ENCODE measurements around the gene MED6. TPM values are rescaled to one million over a fixed set of nuclear protein-coding genes. Genes with fewer than 3 reads are reported as not detected.

Gene MED6
- total and polyA plus RNA-seq, 2 of the 13 experiments (the other 11 are each of a cell fraction or from before 2014, with no cell fraction given) = 44.8 to 47.8 TPM

DNA sequence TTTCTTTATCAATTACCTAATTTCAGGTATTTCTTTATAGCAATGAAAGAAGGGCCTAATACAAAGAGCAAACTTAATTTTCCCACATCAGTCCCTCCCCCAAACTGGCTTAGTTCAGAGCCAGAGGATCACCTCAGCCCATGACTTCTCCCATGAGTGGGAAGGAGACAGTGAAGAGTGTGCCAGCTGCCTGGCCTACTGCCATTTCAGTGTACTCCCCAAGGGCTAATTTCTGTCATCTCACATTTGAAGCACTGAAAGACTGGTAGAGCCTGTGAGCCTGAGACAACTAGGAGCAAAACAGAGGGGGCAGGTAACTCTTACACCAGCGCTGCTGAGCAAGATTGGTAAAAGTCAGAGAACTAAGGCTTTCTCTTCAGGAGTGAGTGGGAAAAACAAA is 36.6 kb downstream of the MED6 start:
- H3K79me2 ChIP-seq (ENCODE audit: insufficient read depth, low read length) = no peaks in the 10 kb centered on the region
- H3K4me1 ChIP-seq (ENCODE audit: insufficient read depth, low read length) = peaks cover 8% of the 10 kb centered on the region
- ChIA-PET CTCF (ENCODE audit: low intra/inter-chr PET ratio, low total read pairs) (no interaction called here), POLR2A (no interaction called here)
- H3K4me2 ChIP-seq (ENCODE audit: low read depth, low read length) = no peak overlapping the region
- H4K20me1 ChIP-seq (ENCODE audit: insufficient read depth, low read length) = no peaks in the 10 kb centered on the region; the same call in 1 of the 2 replicates
- peaks cover 6% of the 10 kb centered on the region in 2 experiments; a peak in 3 of 5 replicates for H3K36me3 ChIP-seq (replicated peaks in 1 of 2; ENCODE audit: control insufficient read depth in 1 of 2, insufficient read depth in 2 of 2, low read length in 2 of 2)
- intact Hi-C loops (cut with micrococcal nuclease; ENCODE audit: unreplicated experiment) = loop anchor here (10.0 kb wide), 1 partner anchor 469 kb away; no protein-coding TSS in a partner anchor
- FAIRE-seq (no peak), DNase-seq (ENCODE audit: low spot score) (no peak), ATAC-seq (no peak)
- TF ChIP-seq CENPX (CRISPR knock-in tag; IDR thresholded peaks at IDR 0.05) = no peak
- TF ChIP-seq SKI (IDR thresholded peaks at IDR 0.05; ENCODE audit: partially characterized antibody) = no peak
- TF ChIP-seq ZBTB1 (CRISPR knock-in tag; IDR thresholded peaks at IDR 0.05; ENCODE audit: borderline replicate concordance) = no peak
- TF ChIP-seq ZBTB42 (CRISPR knock-in tag; IDR thresholded peaks at IDR 0.05) = no peak
- no peak for TF ChIP-seq HHEX (CRISPR knock-in tag; IDR thresholded peaks at IDR 0.05)
- TF ChIP-seq CBFB (CRISPR knock-in tag; IDR thresholded peaks at IDR 0.05) = no peak
- no peak for TF ChIP-seq BRCA1 (CRISPR knock-in tag; IDR thresholded peaks at IDR 0.05)
- no peak overlapping the region for H3K9ac ChIP-seq (ENCODE audit: insufficient read depth, low read depth, low read length)
- H3K4me3 ChIP-seq (replicated peaks in 1 of 3; ENCODE audit: insufficient read depth in 1 of 3, low read depth in 2 of 3, low read length in 3 of 3) = no peak overlapping the region
- peak overlapping the region; percentile 19 for H3K27ac ChIP-seq (ENCODE audit: extremely low read length, insufficient read depth, low read length)
- in situ Hi-C loops (cut with HindIII; ENCODE audit: extremely low pct_ligation_motif_present, low pct_unique_long_range_greater_than_20kb) = loop anchor here (25.0 kb wide), 1 partner anchor 477 kb away; no protein-coding TSS in a partner anchor
- BruUV-seq (replicated peaks) = no TSS peak
- no peaks in the 10 kb centered on the region for H3K27me3 ChIP-seq (ENCODE audit: control insufficient read depth in 1 of 2, insufficient read depth in 2 of 2, low read length in 2 of 2)
- WGBS (ENCODE audit: low lambda C conversion rate) = 92% methylated on average over 1 of the region's 1 CpG
- H3K9me3 ChIP-seq (ENCODE audit: low read length) = peaks cover 16% of the 10 kb centered on the region
- H2AFZ ChIP-seq (ENCODE audit: low read length) = no peak overlapping the region

GRCh38 chr14:70563417-70563816 is 37.0 kb downstream of the MED6 start:
- H3K36me3 ChIP-seq (replicated peaks in 1 of 2; ENCODE audit: control insufficient read depth in 1 of 2, insufficient read depth in 2 of 2, low read length in 2 of 2) = peaks cover 6% of the 10 kb centered on the region in 2 experiments; a peak in 3 of 5 replicates
- DNase-seq (ENCODE audit: low spot score) (no peak), ATAC-seq (no peak), FAIRE-seq (no peak)
- no peaks in the 10 kb centered on the region for H3K79me2 ChIP-seq (ENCODE audit: insufficient read depth, low read length)
- POLR2A ChIA-PET = no interaction called here
- H3K9me3 ChIP-seq (ENCODE audit: low read length) = peaks cover 16% of the 10 kb centered on the region
- no peak overlapping the region for H3K9ac ChIP-seq (ENCODE audit: insufficient read depth, low read depth, low read length)
- in situ Hi-C loops (cut with HindIII; ENCODE audit: extremely low pct_ligation_motif_present, low pct_unique_long_range_greater_than_20kb) (loop anchor here (25.0 kb wide), 1 partner anchor 476 kb away; no protein-coding TSS in a partner anchor), intact Hi-C loops (cut with micrococcal nuclease; ENCODE audit: unreplicated experiment) (loop anchor here (10.0 kb wide), 1 partner anchor 469 kb away; no protein-coding TSS in a partner anchor)
- no peak overlapping the region for H3K4me2 ChIP-seq (ENCODE audit: low read depth, low read length)
- no peak overlapping the region for H3K4me3 ChIP-seq (replicated peaks in 1 of 3; ENCODE audit: insufficient read depth in 1 of 3, low read depth in 2 of 3, low read length in 3 of 3)
- no peaks in the 10 kb centered on the region for H3K27me3 ChIP-seq (ENCODE audit: control insufficient read depth in 1 of 2, insufficient read depth in 2 of 2, low read length in 2 of 2)
- BruUV-seq (replicated peaks) = no TSS peak
- WGBS (ENCODE audit: low lambda C conversion rate) = 88% methylated on average over 4 of the region's 4 CpGs
- H3K27ac ChIP-seq (ENCODE audit: extremely low read length, insufficient read depth, low read length) = no peak overlapping the region
- H3K4me1 ChIP-seq (ENCODE audit: insufficient read depth, low read length) = peaks cover 8% of the 10 kb centered on the region
- H2AFZ ChIP-seq (ENCODE audit: low read length) = no peak overlapping the region
- H4K20me1 ChIP-seq (ENCODE audit: insufficient read depth, low read length) = no peaks in the 10 kb centered on the region; the same call in 1 of the 2 replicates
- CTCF ChIA-PET (ENCODE audit: low intra/inter-chr PET ratio, low total read pairs) = no interaction called here
- no peak for TF ChIP-seq ZNF30 (CRISPR knock-in tag; IDR thresholded peaks at IDR 0.05)
- no peak for TF ChIP-seq ZFP82 (CRISPR knock-in tag; IDR thresholded peaks at IDR 0.05; ENCODE audit: borderline replicate concordance)
- TF ChIP-seq, protein P1, sequence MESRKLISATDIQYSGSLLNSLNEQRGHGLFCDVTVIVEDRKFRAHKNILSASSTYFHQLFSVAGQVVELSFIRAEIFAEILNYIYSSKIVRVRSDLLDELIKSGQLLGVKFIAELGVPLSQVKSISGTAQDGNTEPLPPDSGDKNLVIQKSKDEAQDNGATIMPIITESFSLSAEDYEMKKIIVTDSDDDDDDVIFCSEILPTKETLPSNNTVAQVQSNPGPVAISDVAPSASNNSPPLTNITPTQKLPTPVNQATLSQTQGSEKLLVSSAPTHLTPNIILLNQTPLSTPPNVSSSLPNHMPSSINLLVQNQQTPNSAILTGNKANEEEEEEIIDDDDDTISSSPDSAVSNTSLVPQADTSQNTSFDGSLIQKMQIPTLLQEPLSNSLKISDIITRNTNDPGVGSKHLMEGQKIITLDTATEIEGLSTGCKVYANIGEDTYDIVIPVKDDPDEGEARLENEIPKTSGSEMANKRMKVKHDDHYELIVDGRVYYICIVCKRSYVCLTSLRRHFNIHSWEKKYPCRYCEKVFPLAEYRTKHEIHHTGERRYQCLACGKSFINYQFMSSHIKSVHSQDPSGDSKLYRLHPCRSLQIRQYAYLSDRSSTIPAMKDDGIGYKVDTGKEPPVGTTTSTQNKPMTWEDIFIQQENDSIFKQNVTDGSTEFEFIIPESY (CRISPR knock-in tag; IDR thresholded peaks at IDR 0.05) = no peak
- no peak for TF ChIP-seq FUBP1 (CRISPR knock-in tag; IDR thresholded peaks at IDR 0.05; ENCODE audit: borderline replicate concordance)
- no peak for TF ChIP-seq ZNF276 (CRISPR knock-in tag; IDR thresholded peaks at IDR 0.05; ENCODE audit: low read depth)
- no peak for TF ChIP-seq PHB2 (IDR thresholded peaks at IDR 0.05; ENCODE audit: partially characterized antibody)
- TF ChIP-seq ZNF563 (CRISPR knock-in tag; IDR thresholded peaks at IDR 0.05) = no peak

All from HepG2 (cell line).